Skeletal muscle tissue (tissue), 4 donors: ENCODE data around the gene MKRN1. TPM values are rescaled to one million over a fixed set of nuclear protein-coding genes. Genes with fewer than 3 reads are reported as not detected.
"Not testable (repeated sequence)": the region's sequence is repeated elsewhere in the genome, so short reads cannot be mapped to it uniquely, and the experiment has no call there.

ENCODE experiments used
- H3K27ac ChIP-seq: one replicate; pipeline ENCODE4 v1.7.0; 2013; ENCODE audit warnings: mild to moderate bottlenecking, low read depth, low read length, inconsistent platforms
- H3K27me3 ChIP-seq, 3 donors: one replicate each; pipeline ENCODE4 v1.7.0; 2013; ENCODE audit warnings: low read length in 3 of 3; ENCODE audit not compliant: control insufficient read depth in 3 of 3, insufficient read depth in 3 of 3
- H3K36me3 ChIP-seq, 3 donors: one replicate each; pipeline ENCODE4 v1.7.0; 2013; ENCODE audit warnings: low read length in 3 of 3; ENCODE audit not compliant: control insufficient read depth in 3 of 3, insufficient read depth in 3 of 3
- H3K4me1 ChIP-seq, 3 donors: one replicate each; pipeline ENCODE4 v1.7.0; 2013; ENCODE audit warnings: low read length in 3 of 3, mild to moderate bottlenecking in 3 of 3; ENCODE audit not compliant: control insufficient read depth in 3 of 3, insufficient read depth in 3 of 3
- H3K4me3 ChIP-seq, 3 donors: one replicate each; pipeline ENCODE4 v1.7.0; 2013; ENCODE audit warnings: low read length in 3 of 3
- H3K9ac ChIP-seq, 3 donors: one replicate each; pipeline ENCODE4 v1.7.0; 2013; ENCODE audit warnings: low read length in 3 of 3, mild to moderate bottlenecking in 3 of 3, moderate library complexity in 2 of 3, low read depth in 1 of 3
- H3K9me3 ChIP-seq, 3 donors: one replicate each; pipeline ENCODE4 v1.7.0; 2013; ENCODE audit warnings: low read length in 3 of 3; ENCODE audit not compliant: control insufficient read depth in 3 of 3
- total RNA-seq: library from RNA; depleted of rRNA; stranded (reverse); fragments of >200 nt; gene quantifications from one replicate; pipeline ENCODE4 v1.2.3, GENCODE V29; 2014
- donor health status: Osteomylitis.

Gene MKRN1
- total RNA-seq, 1 donor from 2014 or later, result 87.2 TPM

DNA sequence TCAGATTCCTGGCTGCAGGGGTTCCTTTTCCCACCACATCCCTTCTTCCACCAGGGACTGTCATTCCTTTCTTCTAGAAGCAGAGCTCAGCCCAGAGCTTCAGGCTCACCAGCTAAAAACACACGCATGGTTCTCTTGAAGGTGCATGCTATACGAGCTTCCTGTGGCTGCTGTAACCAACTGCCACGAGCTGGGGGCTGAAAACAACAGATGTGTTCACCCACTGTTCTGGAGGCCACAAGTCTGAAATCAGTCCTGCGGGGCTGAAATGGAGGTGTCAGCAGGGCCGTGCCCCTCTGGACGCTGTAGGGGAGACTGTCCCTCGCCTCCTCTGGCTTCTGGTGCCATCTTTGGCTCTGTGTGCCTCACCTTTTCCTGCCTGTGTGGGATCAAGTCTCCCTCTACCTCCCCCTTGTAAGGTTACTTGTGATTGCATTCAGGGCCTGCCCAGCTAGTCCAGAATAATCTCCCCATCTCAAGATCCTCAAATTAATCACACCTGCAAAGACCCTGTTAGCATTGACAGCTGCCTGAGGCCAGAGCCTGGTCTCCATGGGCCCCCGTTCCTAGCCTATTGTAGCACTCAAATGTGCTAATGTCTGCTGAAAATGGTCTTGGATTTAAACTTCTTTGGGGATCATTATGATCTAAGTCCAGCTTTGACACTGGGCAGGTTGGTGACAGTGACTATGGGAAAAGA is 61.7 kb downstream of the MKRN1 start:
- Histone ChIP-seq H3K36me3 (no peaks in the 10 kb centered on the region), H3K9me3 (no peaks in the 10 kb centered on the region), H3K4me3 (no peak overlapping the region), H3K4me1 (no peaks in the 10 kb centered on the region), H3K27me3 (peaks cover 0 to 4% (median 2%) of the 10 kb centered on the region in 3 donors), H3K9ac (no peak overlapping the region), H3K27ac (no peak overlapping the region)

DNA sequence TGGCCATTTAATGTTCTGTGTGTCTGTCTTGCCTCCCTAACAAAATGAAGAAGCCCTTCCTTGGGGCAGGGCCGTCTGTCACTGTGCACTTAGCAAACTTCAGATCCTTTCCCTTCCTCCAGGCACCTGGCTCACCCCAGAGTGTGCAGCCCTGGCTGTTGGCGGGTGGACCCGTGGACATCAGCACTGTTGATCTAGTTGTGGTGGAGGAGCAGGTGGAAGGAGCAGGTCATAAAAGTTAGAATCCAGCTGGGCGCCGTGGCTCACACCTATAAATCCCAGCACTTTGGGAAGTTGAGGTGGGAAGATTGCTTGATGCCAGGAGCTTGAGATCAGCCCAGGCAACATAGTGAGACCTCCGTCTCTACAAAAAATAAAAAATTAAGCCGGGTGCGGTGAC is 62.7 kb downstream of the MKRN1 start:
- Histone ChIP-seq H3K9ac (no peak overlapping the region), H3K27me3 (peaks cover 0 to 4% (median 2%) of the 10 kb centered on the region in 3 donors), H3K9me3 (no peaks in the 10 kb centered on the region), H3K4me1 (no peaks in the 10 kb centered on the region), H3K36me3 (no peaks in the 10 kb centered on the region), H3K4me3 (no peak overlapping the region), H3K27ac (no peak overlapping the region)

DNA sequence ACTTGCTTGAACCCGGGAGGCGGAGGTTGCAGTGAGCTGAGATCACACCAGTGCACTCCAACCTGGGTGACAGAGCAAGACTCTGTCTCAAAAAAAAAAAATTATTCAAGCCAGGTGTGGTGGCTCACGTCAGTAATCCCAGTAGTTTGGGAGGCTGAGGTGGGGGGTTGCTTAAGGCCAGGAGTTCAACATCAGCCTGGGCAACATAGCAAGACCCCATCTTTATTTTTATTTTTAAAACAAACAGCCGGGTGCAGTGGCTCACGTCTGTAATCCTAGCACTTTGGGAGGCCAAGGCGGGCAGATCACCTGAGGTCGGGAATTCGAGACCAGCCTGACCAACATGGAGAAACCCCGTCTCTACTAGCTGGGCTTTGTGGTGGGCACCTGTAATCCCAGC is 63.5 kb downstream of the MKRN1 start:
- not testable (repeated sequence) for H3K9me3 ChIP-seq, H3K4me1 ChIP-seq, H3K4me3 ChIP-seq, H3K27ac ChIP-seq, H3K9ac ChIP-seq, H3K36me3 ChIP-seq, H3K27me3 ChIP-seq

- H3K27ac ChIP-seq, result no peak overlapping the region
These were observed 63.9 kb downstream of the MKRN1 start for GRCh38 chr7:140415361-140415760.

DNA sequence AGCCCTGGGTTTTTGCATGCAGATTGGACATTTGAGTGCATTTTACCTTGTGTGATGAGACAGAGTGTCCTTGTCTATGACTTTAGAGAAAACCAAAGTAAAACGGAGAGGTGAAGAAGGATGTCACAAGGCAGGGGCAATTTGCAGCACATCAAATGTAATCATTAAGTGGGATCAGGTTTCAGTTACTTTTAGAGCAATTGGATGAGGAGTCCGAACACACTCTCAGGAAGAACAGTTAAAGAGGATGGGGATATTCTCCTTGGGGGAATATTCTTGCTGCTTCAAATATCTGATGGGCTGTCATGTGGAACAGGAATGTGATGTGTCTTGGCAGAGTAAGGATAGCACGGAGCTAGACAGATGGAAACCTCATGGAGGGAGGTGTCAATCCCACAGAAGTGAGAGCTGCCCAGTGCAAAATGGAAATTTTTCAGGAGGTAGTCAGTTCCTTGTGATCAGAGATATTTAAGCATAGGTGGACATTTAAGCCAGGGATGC is 74.7 kb downstream of the MKRN1 start:
- Histone ChIP-seq H3K4me1 (peaks cover 5 to 8% (median 7%) of the 10 kb centered on the region in 3 donors), H3K27ac (no peak overlapping the region), H3K36me3 (no peaks in the 10 kb centered on the region), H3K9me3 (peaks cover 0 to 2% (median 0%) of the 10 kb centered on the region in 3 donors), H3K27me3 (peaks cover 7 to 23% (median 9%) of the 10 kb centered on the region in 3 donors), H3K9ac (no peak overlapping the region), H3K4me3 (no peak overlapping the region)

More at GRCh38 chr7:140415361-140415760, 63.9 kb downstream of the MKRN1 start:
- Histone ChIP-seq H3K9ac (no peak overlapping the region), H3K9me3 (no peaks in the 10 kb centered on the region), H3K36me3 (no peaks in the 10 kb centered on the region), H3K4me3 (no peak overlapping the region), H3K4me1 (no peaks in the 10 kb centered on the region), H3K27me3 (peaks cover 0 to 4% (median 2%) of the 10 kb centered on the region in 3 donors)

- peaks cover 0 to 2% (median 0%) of the 10 kb centered on the region in 3 donors for H3K9me3 ChIP-seq
- H3K4me1 ChIP-seq, result peaks cover 5 to 8% (median 7%) of the 10 kb centered on the region in 3 donors
- peak within 1 kb of the TSS; percentile 58 to 64 (median 59) for H3K4me3 ChIP-seq
- no peak within 1 kb of the TSS for H3K27ac ChIP-seq
- peaks cover 7 to 23% (median 9%) of the 10 kb centered on the region in 3 donors for H3K27me3 ChIP-seq
- no peaks in the 10 kb centered on the region for H3K36me3 ChIP-seq
- peak within 1 kb of the TSS in 2 of 3 donors; percentile 14 to 25 for H3K9ac ChIP-seq
These were observed 75.3 kb downstream of the MKRN1 start, which contains the start of gene RAB19 for GRCh38 chr7:140403878-140404564. TSS of gene RAB19 (plus strand) at chr7:140404058. CDS start at chr7:140407647, 3,589 bp downstream.

Other genes with a start within 250 kb of the MKRN1 start
- gene SLC37A3, start 81.0 kb downstream of the MKRN1 start, total RNA-seq, result 73.6 TPM
- 0.52 TPM for gene RAB19, start 75.4 kb downstream of the MKRN1 start, total RNA-seq
- gene DENND2A, start 161.3 kb upstream of the MKRN1 start, total RNA-seq, result 32.4 TPM
- 15.1 TPM for gene ADCK2, start 193.4 kb upstream of the MKRN1 start, total RNA-seq
- gene NDUFB2, start 217.2 kb upstream of the MKRN1 start, total RNA-seq, result 38.1 TPM